ENCODE measurements around the gene TMCO6. TPM values are rescaled to one million over a fixed set of nuclear protein-coding genes. Genes with fewer than 3 reads are reported as not detected.

TMCO6 gene
- total and polyA plus RNA-seq, 4 donors, result 12.6 to 55.9 (median 18.7) TPM

- WGBS, result 88% methylated on average over 10 of the region's 10 CpGs
- Histone ChIP-seq H3K9ac (ENCODE audit: low read depth in 1 of 2, low read length in 2 of 2) (no peak overlapping the region), H3K4me3 (ENCODE audit: low read depth in 1 of 3, low read length in 3 of 3) (no peak overlapping the region), H3K27me3 (ENCODE audit: control insufficient read depth in 4 of 4, insufficient read depth in 4 of 4, low read length in 3 of 4) (no peaks in the 10 kb centered on the region), H3K4me1 (ENCODE audit: control insufficient read depth in 4 of 4, insufficient read depth in 4 of 4, low read length in 3 of 4) (peaks cover 0 to 42% (median 26%) of the 10 kb centered on the region in 4 donors), H3K9me3 (ENCODE audit: control insufficient read depth in 4 of 4, low read length in 3 of 4) (no peaks in the 10 kb centered on the region), H3K36me3 (ENCODE audit: control insufficient read depth in 4 of 4, insufficient read depth in 3 of 4, low read depth in 1 of 4, low read length in 3 of 4) (peaks cover 0 to 4% (median 0%) of the 10 kb centered on the region in 4 donors), H3K27ac (ENCODE audit: low read depth in 1 of 2, low read length in 2 of 2) (no peak overlapping the region)
- DNase-seq (ENCODE audit: low spot score), result no peak
- TF ChIP-seq NR2F2 (IDR thresholded peaks at IDR 0.05), result no peak
- no peak for TF ChIP-seq EGR1 (IDR thresholded peaks at IDR 0.05; ENCODE audit: low read depth in 2 of 2)
- TF ChIP-seq GABPA (IDR thresholded peaks at IDR 0.05 in 1 of 2, conservative IDR thresholded peaks at IDR 0.05 in 1 of 2), result no peak
- no peak for TF ChIP-seq SP1 (IDR thresholded peaks at IDR 0.05)
- no peak for TF ChIP-seq HNF4A (conservative IDR thresholded peaks at IDR 0.05)
- TF ChIP-seq FOXA2 (IDR thresholded peaks at IDR 0.05), result no peak
- TF ChIP-seq FOXA1 (IDR thresholded peaks at IDR 0.05), result no peak
- TF ChIP-seq YY1 (IDR thresholded peaks at IDR 0.05), result no peak
- TF ChIP-seq RXRA (IDR thresholded peaks at IDR 0.05), result no peak
- no peak for TF ChIP-seq TAF1 (conservative IDR thresholded peaks at IDR 0.05)
- no peak for TF ChIP-seq REST (IDR thresholded peaks at IDR 0.05)
- TF ChIP-seq MAX (IDR thresholded peaks at IDR 0.05), result no peak
- TF ChIP-seq JUND (IDR thresholded peaks at IDR 0.05), result no peak
- no peak for TF ChIP-seq ZBTB33 (IDR thresholded peaks at IDR 0.05)
- no peak for TF ChIP-seq HNF4G (IDR thresholded peaks at IDR 0.05)
- no peak for TF ChIP-seq ATF3 (IDR thresholded peaks at IDR 0.05)
- no peak for TF ChIP-seq CTCF (IDR thresholded peaks at IDR 0.05; ENCODE audit: low read depth, low read length, missing input control)
Observed at GRCh38 chr5:140637371-140638100, 1.7 kb upstream of the TMCO6 start.

Measured in liver (tissue), 9 donors.